Measurements from ENCODE around the gene GOLGA8B. TPM values are rescaled to one million over a fixed set of nuclear protein-coding genes. Genes with fewer than 3 reads are reported as not detected.
"Not testable (repeated sequence)": the region's sequence is repeated elsewhere in the genome, so short reads cannot be mapped to it uniquely, and the experiment has no call there.

GOLGA8B gene
- total RNA-seq, 2 donors from 2014 or later = 228 to 318 TPM

- ATAC-seq (replicated peaks in 1 of 2) = peak; percentile 50
- Mint-ChIP-seq H3K36me3 (ENCODE audit: insufficient read depth in 2 of 2) (no peaks in the 10 kb centered on the region), H3K27me3 (ENCODE audit: low read depth) (peaks cover 48% of the 10 kb centered on the region), H3K9me3 (peaks cover 0 to under 1% of the 10 kb centered on the region in 2 donors), H3K27ac (no peak overlapping the region), H3K4me3 (peak overlapping the region; percentile 40 to 51), H3K4me1 (ENCODE audit: low read depth) (peaks cover 14% of the 10 kb centered on the region)
- DNase-seq = peak; percentile 3 to 5
These were observed 25.9 kb upstream of the GOLGA8B start for GRCh38 chr15:34609102-34610057.

DNA sequence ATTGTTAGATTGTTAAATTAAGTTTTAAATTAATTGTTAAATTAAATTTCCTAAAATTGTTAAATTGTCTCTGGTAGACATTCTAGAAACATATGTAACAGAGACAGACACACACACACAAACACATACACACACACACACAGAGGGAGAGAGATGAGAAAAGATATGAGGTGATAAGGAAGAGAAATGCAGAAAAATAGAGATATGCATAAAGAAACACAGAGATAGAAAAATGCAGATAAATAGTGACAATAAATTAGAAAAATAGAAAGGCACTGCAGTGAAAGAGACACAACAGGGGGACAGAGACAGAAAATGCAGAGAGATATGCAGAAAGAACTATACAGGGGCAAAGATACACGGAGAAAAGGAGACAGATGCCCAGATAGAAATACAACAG lies 25.1 kb upstream of the GOLGA8B start:
- no peaks in the 10 kb centered on the region for H3K36me3 Mint-ChIP-seq (ENCODE audit: insufficient read depth in 2 of 2)
- DNase-seq (no peak), ATAC-seq (replicated peaks in 1 of 2) (no peak)
- peaks cover 14% of the 10 kb centered on the region for H3K4me1 Mint-ChIP-seq (ENCODE audit: low read depth)
- H3K9me3 Mint-ChIP-seq = peaks cover 0 to 2% of the 10 kb centered on the region in 2 donors
- no peak overlapping the region for H3K4me3 Mint-ChIP-seq
- H3K27ac Mint-ChIP-seq = no peak overlapping the region
- peaks cover 57% of the 10 kb centered on the region for H3K27me3 Mint-ChIP-seq (ENCODE audit: low read depth)

- ATAC-seq (replicated peaks in 1 of 2) = no peak
- peaks cover 58% of the 10 kb centered on the region for H3K27me3 Mint-ChIP-seq (ENCODE audit: low read depth)
These were observed 24.4 kb upstream of the GOLGA8B start for GRCh38 chr15:34607832-34608231.

DNA sequence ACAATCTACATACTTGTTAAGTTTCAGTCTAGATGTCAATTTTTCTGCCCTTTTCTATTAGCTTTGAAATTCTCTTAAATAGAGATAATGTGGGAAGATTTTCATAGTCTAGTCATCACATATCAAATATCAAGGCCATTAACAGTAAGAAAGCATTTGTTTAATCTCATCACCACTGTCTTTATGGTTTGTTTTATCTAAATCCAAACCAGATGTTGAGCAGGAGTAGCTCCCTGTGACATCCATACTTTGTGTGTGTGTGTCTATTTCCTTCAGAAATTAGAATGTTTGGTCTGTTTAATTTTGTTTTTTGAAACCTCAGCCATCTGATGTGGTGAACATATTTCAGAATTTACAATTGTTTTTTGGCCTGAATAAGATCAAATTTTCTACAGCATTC lies 23.1 kb upstream of the GOLGA8B start:
- H3K4me3 Mint-ChIP-seq = no peak overlapping the region
- ATAC-seq (replicated peaks in 1 of 2) (no peak), DNase-seq (no peak)
- no peak overlapping the region for H3K27ac Mint-ChIP-seq
- peaks cover 54% of the 10 kb centered on the region for H3K27me3 Mint-ChIP-seq (ENCODE audit: low read depth)
- H3K4me1 Mint-ChIP-seq (ENCODE audit: low read depth) = peaks cover 14% of the 10 kb centered on the region
- no peaks in the 10 kb centered on the region for H3K36me3 Mint-ChIP-seq (ENCODE audit: insufficient read depth in 2 of 2)
- peaks cover 0 to 2% of the 10 kb centered on the region in 2 donors for H3K9me3 Mint-ChIP-seq

More at GRCh38 chr15:34607832-34608231, 24.4 kb upstream of the GOLGA8B start:
- no peaks in the 10 kb centered on the region for H3K36me3 Mint-ChIP-seq (ENCODE audit: insufficient read depth in 2 of 2)
- H3K4me1 Mint-ChIP-seq (ENCODE audit: low read depth) = peaks cover 14% of the 10 kb centered on the region
- no peak overlapping the region for H3K4me3 Mint-ChIP-seq
- no peak overlapping the region for H3K27ac Mint-ChIP-seq
- DNase-seq = no peak
- H3K9me3 Mint-ChIP-seq = peaks cover 0 to 2% of the 10 kb centered on the region in 2 donors

- Mint-ChIP-seq H3K4me3 (no peak overlapping the region), H3K9me3 (peaks cover 0 to 2% of the 10 kb centered on the region in 2 donors), H3K36me3 (ENCODE audit: insufficient read depth in 2 of 2) (no peaks in the 10 kb centered on the region), H3K4me1 (ENCODE audit: low read depth) (peaks cover 14% of the 10 kb centered on the region), H3K27me3 (ENCODE audit: low read depth) (peaks cover 50% of the 10 kb centered on the region), H3K27ac (no peak overlapping the region)
- DNase-seq (no peak), ATAC-seq (replicated peaks in 1 of 2) (no peak)
These were observed 22.7 kb upstream of the GOLGA8B start for GRCh38 chr15:34606131-34606530.

- DNase-seq = no peak
- Mint-ChIP-seq H3K9me3 (peaks cover 0 to 2% of the 10 kb centered on the region in 2 donors), H3K4me1 (ENCODE audit: low read depth) (no peaks in the 10 kb centered on the region), H3K36me3 (ENCODE audit: insufficient read depth in 2 of 2) (no peaks in the 10 kb centered on the region), H3K27me3 (ENCODE audit: low read depth) (peaks cover 54% of the 10 kb centered on the region), H3K27ac (no peak overlapping the region), H3K4me3 (no peak overlapping the region)
- ATAC-seq (replicated peaks in 1 of 2) = no peak
These were observed 19.6 kb upstream of the GOLGA8B start for GRCh38 chr15:34603095-34603494.

- Mint-ChIP-seq H3K4me3 (no peak overlapping the region), H3K4me1 (ENCODE audit: low read depth) (no peaks in the 10 kb centered on the region), H3K27ac (no peak overlapping the region), H3K36me3 (ENCODE audit: insufficient read depth in 2 of 2) (no peaks in the 10 kb centered on the region), H3K27me3 (ENCODE audit: low read depth) (peaks cover 47% of the 10 kb centered on the region), H3K9me3 (peaks cover 0 to 2% of the 10 kb centered on the region in 2 donors)
- ATAC-seq (replicated peaks in 1 of 2) (no peak), DNase-seq (no peak)
These were observed 17.5 kb upstream of the GOLGA8B start for GRCh38 chr15:34600923-34601322.

DNA sequence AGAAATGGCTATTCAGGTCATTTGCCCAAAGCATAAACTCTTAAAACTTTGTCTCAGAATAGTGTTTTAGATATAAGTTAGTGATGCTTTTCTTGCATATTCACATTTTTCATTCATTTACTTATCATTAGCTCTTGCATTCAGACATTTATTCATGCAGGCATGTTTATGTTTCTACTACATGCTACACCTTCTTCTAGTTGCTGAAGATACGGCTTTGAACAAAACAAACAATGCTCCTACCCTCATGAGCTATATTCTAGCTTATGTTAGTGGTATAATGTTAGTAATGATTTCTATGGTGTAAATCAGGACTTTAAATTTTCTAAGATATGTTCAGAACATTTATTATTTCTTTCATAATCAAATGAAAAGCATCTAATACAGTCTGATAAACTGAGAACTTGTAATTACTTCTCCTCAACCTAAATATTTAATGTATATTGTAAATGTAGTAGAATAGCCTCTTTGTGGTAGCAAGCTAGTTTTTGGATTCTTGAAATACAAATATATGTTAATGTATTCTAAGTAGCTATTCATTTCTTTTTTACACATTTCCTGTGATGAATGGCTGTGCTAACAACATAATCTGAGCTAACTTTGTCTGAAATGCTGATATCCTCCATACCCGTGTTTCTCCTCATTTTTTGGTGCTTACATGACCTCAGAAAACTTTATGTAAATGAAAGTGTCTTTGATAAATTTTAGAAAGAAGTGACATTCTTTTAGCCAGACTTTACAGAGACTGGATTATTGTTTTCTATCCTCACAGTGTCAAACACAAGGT lies 15.5 kb upstream of the GOLGA8B start:
- no peaks in the 10 kb centered on the region for H3K4me1 Mint-ChIP-seq (ENCODE audit: low read depth)
- H3K36me3 Mint-ChIP-seq (ENCODE audit: insufficient read depth in 2 of 2) = no peaks in the 10 kb centered on the region
- H3K27me3 Mint-ChIP-seq (ENCODE audit: low read depth) = peaks cover 38% of the 10 kb centered on the region
- H3K27ac Mint-ChIP-seq = no peak overlapping the region
- ATAC-seq (replicated peaks in 1 of 2) (no peak), DNase-seq (no peak)
- no peaks in the 10 kb centered on the region for H3K9me3 Mint-ChIP-seq
- no peak overlapping the region for H3K4me3 Mint-ChIP-seq

DNA sequence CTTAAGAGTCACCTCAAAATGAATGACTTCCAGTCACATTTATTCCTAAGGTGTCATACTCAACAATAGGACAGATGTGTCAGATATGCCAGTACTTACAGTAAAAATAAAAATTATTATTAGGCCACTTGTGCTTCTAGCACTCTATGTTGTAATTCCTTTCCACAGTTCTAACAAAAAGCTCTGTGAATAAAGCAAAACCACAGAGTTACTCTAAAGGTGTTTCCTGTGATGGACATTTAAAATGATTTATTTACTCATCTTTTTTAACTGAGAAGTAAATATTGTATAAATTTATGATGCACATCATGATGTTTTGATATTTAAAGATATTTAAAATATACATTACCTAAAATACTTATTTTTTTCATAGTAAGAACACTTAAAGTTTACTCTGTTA lies 13.9 kb upstream of the GOLGA8B start:
- Mint-ChIP-seq H3K27me3 (ENCODE audit: low read depth) (peaks cover 24% of the 10 kb centered on the region), H3K27ac (no peak overlapping the region), H3K4me3 (no peak overlapping the region), H3K36me3 (ENCODE audit: insufficient read depth in 2 of 2) (no peaks in the 10 kb centered on the region), H3K9me3 (no peaks in the 10 kb centered on the region), H3K4me1 (ENCODE audit: low read depth) (no peaks in the 10 kb centered on the region)
- DNase-seq (no peak), ATAC-seq (replicated peaks in 1 of 2) (no peak)

DNA sequence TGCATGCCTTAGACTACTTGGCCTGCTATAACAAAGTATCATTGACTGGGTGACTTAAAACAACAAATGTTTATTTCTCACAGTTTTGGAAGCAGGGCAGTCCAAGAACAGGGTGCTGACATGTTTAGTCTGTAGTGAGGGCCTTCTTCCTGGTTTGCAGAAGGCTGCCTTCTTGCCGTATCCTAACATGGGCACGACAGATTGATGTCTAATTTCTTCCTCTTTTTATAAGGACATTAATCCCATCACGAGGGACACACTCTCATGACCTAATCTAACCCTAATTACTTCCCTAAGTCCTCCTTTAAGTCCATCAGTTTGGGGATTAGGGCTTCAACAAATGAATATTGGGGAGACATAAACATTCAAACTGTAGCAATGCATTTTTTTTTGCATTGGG lies 10.9 kb upstream of the GOLGA8B start:
- H3K4me3 Mint-ChIP-seq = no peak overlapping the region
- H3K9me3 Mint-ChIP-seq = no peaks in the 10 kb centered on the region
- peaks cover 19% of the 10 kb centered on the region for H3K27me3 Mint-ChIP-seq (ENCODE audit: low read depth)
- ATAC-seq (replicated peaks in 1 of 2) = no peak
- no peak overlapping the region for H3K27ac Mint-ChIP-seq
- no peak for DNase-seq
- no peaks in the 10 kb centered on the region for H3K36me3 Mint-ChIP-seq (ENCODE audit: insufficient read depth in 2 of 2)
- no peaks in the 10 kb centered on the region for H3K4me1 Mint-ChIP-seq (ENCODE audit: low read depth)

DNA sequence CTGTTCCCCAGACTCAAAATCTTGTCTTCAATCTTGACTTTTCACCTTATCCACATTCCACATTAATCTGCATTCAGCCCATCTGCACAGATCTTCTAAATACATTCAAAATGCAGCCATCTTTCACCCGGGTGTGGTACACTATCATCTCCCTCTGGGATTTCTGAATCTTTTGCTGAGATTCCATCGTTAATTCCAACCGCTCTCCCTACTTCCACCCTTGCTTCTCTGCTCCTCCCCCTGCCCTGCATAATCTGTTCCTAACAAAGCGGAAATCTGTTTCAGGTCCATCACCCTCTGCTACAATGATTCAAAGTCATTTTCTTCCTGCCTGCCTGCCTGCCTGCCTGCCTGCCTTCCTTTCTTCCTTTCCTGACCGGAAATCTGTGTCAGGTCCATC lies 7.9 kb upstream of the GOLGA8B start:
- Mint-ChIP-seq H3K27me3 (ENCODE audit: low read depth) (peaks cover 22% of the 10 kb centered on the region), H3K4me1 (ENCODE audit: low read depth) (peaks cover 8% of the 10 kb centered on the region), H3K4me3 (no peak overlapping the region), H3K36me3 (ENCODE audit: insufficient read depth in 2 of 2) (no peaks in the 10 kb centered on the region), H3K9me3 (no peaks in the 10 kb centered on the region), H3K27ac (no peak overlapping the region)
- ATAC-seq (replicated peaks in 1 of 2) = no peak
- no peak for DNase-seq

DNA sequence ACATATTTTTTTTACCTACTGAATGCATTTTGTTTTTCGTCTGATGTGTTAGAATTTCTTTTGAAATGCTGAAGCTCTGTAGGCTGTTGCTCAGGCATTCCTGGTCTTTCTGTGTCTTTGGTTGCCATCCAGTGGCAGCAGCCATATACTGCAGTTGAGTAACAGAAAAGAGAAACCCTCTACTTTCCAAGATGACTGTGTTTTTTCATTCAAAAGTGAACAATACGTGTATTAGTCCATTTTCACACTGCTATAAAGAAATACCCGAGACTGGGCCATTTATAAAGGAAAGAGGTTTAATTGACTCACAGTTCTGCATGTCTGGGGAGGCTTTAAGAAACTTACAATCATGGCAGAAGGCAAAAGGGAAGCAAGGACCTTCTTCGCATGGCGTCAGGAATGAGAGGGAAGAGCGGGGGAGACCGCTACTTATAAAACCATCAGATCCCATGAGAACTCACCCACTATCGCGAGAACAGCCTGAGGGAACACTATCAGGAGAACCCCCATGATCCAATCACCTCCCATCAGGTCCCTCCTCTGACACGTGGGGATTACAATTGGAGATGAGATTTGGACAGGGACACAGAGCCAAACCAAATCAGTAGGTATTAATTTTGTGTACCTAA lies 4.7 kb upstream of the GOLGA8B start:
- H3K9me3 Mint-ChIP-seq = no peaks in the 10 kb centered on the region
- ATAC-seq (replicated peaks in 1 of 2) = peak; percentile 33 to 41
- peak; percentile 58 to 60 for DNase-seq
- H3K4me1 Mint-ChIP-seq (ENCODE audit: low read depth) = peaks cover 8% of the 10 kb centered on the region
- peak overlapping the region; percentile 82 to 97 for H3K4me3 Mint-ChIP-seq
- peak overlapping the region; percentile 57 for H3K27ac Mint-ChIP-seq
- H3K27me3 Mint-ChIP-seq (ENCODE audit: low read depth) = peaks cover 28% of the 10 kb centered on the region
- H3K36me3 Mint-ChIP-seq (ENCODE audit: insufficient read depth in 2 of 2) = no peaks in the 10 kb centered on the region

DNA sequence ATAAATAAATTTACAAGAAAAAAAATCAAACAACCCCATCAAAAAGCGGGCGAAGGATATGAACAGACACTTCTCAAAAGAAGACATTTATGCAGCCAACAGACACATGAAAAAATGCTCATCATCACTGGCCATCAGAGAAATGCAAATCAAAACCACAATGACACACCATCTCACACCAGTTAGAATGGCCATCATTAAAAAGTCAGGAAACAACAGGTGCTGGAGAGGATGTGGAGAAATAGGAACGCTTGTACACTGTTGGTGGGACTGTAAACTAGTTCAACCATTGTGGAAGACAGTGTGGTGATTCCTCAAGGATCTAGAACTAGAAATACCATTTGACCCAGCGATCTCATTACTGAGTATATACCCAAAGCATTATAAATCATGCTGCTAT lies 2.5 kb upstream of the GOLGA8B start:
- ATAC-seq (replicated peaks in 1 of 2); H3K36me3 Mint-ChIP-seq (ENCODE audit: insufficient read depth in 2 of 2); H3K27ac Mint-ChIP-seq; H3K4me3 Mint-ChIP-seq; H3K9me3 Mint-ChIP-seq; DNase-seq: not testable (repeated sequence)
- Mint-ChIP-seq H3K27me3 (ENCODE audit: low read depth) (peaks cover 21% of the 10 kb centered on the region), H3K4me1 (ENCODE audit: low read depth) (peaks cover 25% of the 10 kb centered on the region)
